ENCODE measurements around the gene SETBP1.
A peak's percentile ranks its signal among the peaks of the same experiment; 100 is the strongest.

Gene SETBP1

DNA sequence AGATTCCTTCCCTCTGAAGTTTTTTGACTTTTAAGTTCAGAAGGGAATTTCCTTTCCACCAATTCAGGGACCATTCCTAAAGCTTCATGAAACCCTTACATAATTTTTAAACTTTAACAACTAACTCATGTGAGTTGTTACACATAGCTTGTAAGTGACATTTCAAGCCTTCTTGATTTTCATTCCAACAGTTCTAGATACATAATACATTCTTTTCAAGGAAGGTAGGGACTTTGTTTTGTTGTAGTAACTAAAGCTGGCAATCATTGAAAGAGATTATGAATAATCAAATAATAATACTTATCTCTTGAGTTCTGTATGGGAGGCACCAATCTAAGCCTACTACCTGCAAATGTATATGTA, 45.4 kb downstream of the SETBP1 start:
- peaks cover 4% of the 10 kb centered on the region for H3K79me2 ChIP-seq (ENCODE audit: control insufficient read depth, insufficient read depth, low read length, poor library complexity)
- no peak overlapping the region for H2BK120ac ChIP-seq (ENCODE audit: insufficient read depth, low read length, poor library complexity)
- no peak overlapping the region for H3K9ac ChIP-seq (ENCODE audit: low read length)
- no peaks in the 10 kb centered on the region for H3K27me3 ChIP-seq (ENCODE audit: insufficient read depth, low read length)
- peaks cover 23 to 32% of the 10 kb centered on the region in 2 experiments for H3K4me1 ChIP-seq (ENCODE audit: control insufficient read depth in 1 of 2, insufficient read depth in 2 of 2, low read length in 2 of 2)
- H3K18ac ChIP-seq (ENCODE audit: low read length) = no peak overlapping the region
- H3K27ac ChIP-seq (ENCODE audit: low read depth, low read length) = no peak overlapping the region
- no peak overlapping the region for H3K4me2 ChIP-seq (ENCODE audit: low read length)
- peaks cover 10% of the 10 kb centered on the region for H3K79me1 ChIP-seq (ENCODE audit: low read length)
- H4K91ac ChIP-seq (ENCODE audit: low read depth, low read length) = no peak overlapping the region
- no peak for DNase-seq
- no peak overlapping the region for H4K12ac ChIP-seq (ENCODE audit: low read depth, low read length)
- H3K14ac ChIP-seq (ENCODE audit: low read length) = no peak overlapping the region
- H3K9me3 ChIP-seq (ENCODE audit: insufficient read depth, low read depth, low read length) = no peaks in the 10 kb centered on the region
- no peak overlapping the region for H3K4ac ChIP-seq (ENCODE audit: low read depth, low read length)
- no peak overlapping the region for H2BK12ac ChIP-seq (ENCODE audit: low read length)
- no peak overlapping the region for H2AFZ ChIP-seq (ENCODE audit: insufficient read depth, low read length, poor library complexity)
- H2BK5ac ChIP-seq (ENCODE audit: low read depth, low read length, poor library complexity) = no peak overlapping the region
- no peak overlapping the region for H3K23ac ChIP-seq (ENCODE audit: low read length)
- H3K4me3 ChIP-seq (ENCODE audit: low read depth, low read length) = no peak overlapping the region
- H2AK5ac ChIP-seq (ENCODE audit: low read length) = no peak overlapping the region
- H3K36me3 ChIP-seq (ENCODE audit: control insufficient read depth in 1 of 2, insufficient read depth in 2 of 2, low read length in 2 of 2) = no peaks in the 10 kb centered on the region
- no peak overlapping the region for H4K8ac ChIP-seq (ENCODE audit: low read depth, low read length)

GRCh38 chr18:44727291-44727690, 46.6 kb downstream of the SETBP1 start:
- peak; percentile 66 to 68 for DNase-seq
- no peak overlapping the region for H3K4me2 ChIP-seq (ENCODE audit: low read length)
- H3K23ac ChIP-seq (ENCODE audit: low read length) = no peak overlapping the region
- H3K79me2 ChIP-seq (ENCODE audit: control insufficient read depth, insufficient read depth, low read length, poor library complexity) = peaks cover 4% of the 10 kb centered on the region
- peaks cover 15% of the 10 kb centered on the region for H3K79me1 ChIP-seq (ENCODE audit: low read length)
- no peaks in the 10 kb centered on the region for H3K36me3 ChIP-seq (ENCODE audit: control insufficient read depth in 1 of 2, insufficient read depth in 2 of 2, low read length in 2 of 2)
- H2BK12ac ChIP-seq (ENCODE audit: low read length) = no peak overlapping the region
- no peak overlapping the region for H3K18ac ChIP-seq (ENCODE audit: low read length)
- no peak overlapping the region for H2BK120ac ChIP-seq (ENCODE audit: insufficient read depth, low read length, poor library complexity)
- no peak overlapping the region for H2AK5ac ChIP-seq (ENCODE audit: low read length)
- no CpG with 5 or more reads among the region's 4 CpGs for WGBS (ENCODE audit: extremely low coverage, insufficient coverage, insufficient read length)
- no peaks in the 10 kb centered on the region for H3K9me3 ChIP-seq (ENCODE audit: insufficient read depth, low read depth, low read length)
- H2BK5ac ChIP-seq (ENCODE audit: low read depth, low read length, poor library complexity) = no peak overlapping the region
- no peak overlapping the region for H2AFZ ChIP-seq (ENCODE audit: insufficient read depth, low read length, poor library complexity)
- no peak overlapping the region for H4K12ac ChIP-seq (ENCODE audit: low read depth, low read length)
- H3K14ac ChIP-seq (ENCODE audit: low read length) = no peak overlapping the region
- H3K27ac ChIP-seq (ENCODE audit: low read depth, low read length) = no peak overlapping the region
- no peak overlapping the region for H3K9ac ChIP-seq (ENCODE audit: low read length)
- no peak overlapping the region for H4K8ac ChIP-seq (ENCODE audit: low read depth, low read length)
- no peak overlapping the region for H3K4me3 ChIP-seq (ENCODE audit: low read depth, low read length)
- H3K4ac ChIP-seq (ENCODE audit: low read depth, low read length) = no peak overlapping the region
- H3K27me3 ChIP-seq (ENCODE audit: insufficient read depth, low read length) = no peaks in the 10 kb centered on the region
- H3K4me1 ChIP-seq (ENCODE audit: control insufficient read depth in 1 of 2, insufficient read depth in 2 of 2, low read length in 2 of 2) = peaks cover 25 to 41% of the 10 kb centered on the region in 2 experiments
- no peak overlapping the region for H4K91ac ChIP-seq (ENCODE audit: low read depth, low read length)

GRCh38 chr18:44729631-44730101, 49.0 kb downstream of the SETBP1 start:
- Histone ChIP-seq H3K79me1 (ENCODE audit: low read length) (peaks cover 22% of the 10 kb centered on the region), H3K14ac (ENCODE audit: low read length) (no peak overlapping the region), H3K79me2 (ENCODE audit: control insufficient read depth, insufficient read depth, low read length, poor library complexity) (peaks cover 9% of the 10 kb centered on the region), H4K8ac (ENCODE audit: low read depth, low read length) (no peak overlapping the region), H3K27ac (ENCODE audit: low read depth, low read length) (peak overlapping the region; percentile 66), H4K91ac (ENCODE audit: low read depth, low read length) (no peak overlapping the region), H3K23ac (ENCODE audit: low read length) (no peak overlapping the region), H3K9me3 (ENCODE audit: insufficient read depth, low read depth, low read length) (no peaks in the 10 kb centered on the region), H3K4me3 (ENCODE audit: low read depth, low read length) (no peak overlapping the region), H2AFZ (ENCODE audit: insufficient read depth, low read length, poor library complexity) (no peak overlapping the region), H3K18ac (ENCODE audit: low read length) (no peak overlapping the region), H2BK5ac (ENCODE audit: low read depth, low read length, poor library complexity) (peak overlapping the region; percentile 42), H3K4ac (ENCODE audit: low read depth, low read length) (no peak overlapping the region), H3K27me3 (ENCODE audit: insufficient read depth, low read length) (no peaks in the 10 kb centered on the region), H4K12ac (ENCODE audit: low read depth, low read length) (no peak overlapping the region), H3K4me1 (ENCODE audit: control insufficient read depth in 1 of 2, insufficient read depth in 2 of 2, low read length in 2 of 2) (peaks cover 29 to 47% of the 10 kb centered on the region in 2 experiments), H2AK5ac (ENCODE audit: low read length) (no peak overlapping the region), H3K4me2 (ENCODE audit: low read length) (no peak overlapping the region), H2BK120ac (ENCODE audit: insufficient read depth, low read length, poor library complexity) (no peak overlapping the region), H3K36me3 (ENCODE audit: control insufficient read depth in 1 of 2, insufficient read depth in 2 of 2, low read length in 2 of 2) (no peaks in the 10 kb centered on the region), H2BK12ac (ENCODE audit: low read length) (no peak overlapping the region), H3K9ac (ENCODE audit: low read length) (no peak overlapping the region)
- WGBS (ENCODE audit: extremely low coverage, insufficient coverage, insufficient read length) = no CpG with 5 or more reads among the region's 5 CpGs
- DNase-seq = peak; percentile 89 to 93

- Histone ChIP-seq H2BK5ac (ENCODE audit: low read depth, low read length, poor library complexity) (peak overlapping the region; percentile 81), H3K27ac (ENCODE audit: low read depth, low read length) (peak overlapping the region; percentile 85), H2AK5ac (ENCODE audit: low read length) (peak overlapping the region; percentile 96), H3K4me1 (ENCODE audit: control insufficient read depth in 1 of 2, insufficient read depth in 2 of 2, low read length in 2 of 2) (peaks cover 24 to 39% of the 10 kb centered on the region in 2 experiments), H3K4me2 (ENCODE audit: low read length) (peak overlapping the region; percentile 17), H3K9ac (ENCODE audit: low read length) (no peak overlapping the region), H3K14ac (ENCODE audit: low read length) (peak overlapping the region; percentile 76), H3K79me1 (ENCODE audit: low read length) (peaks cover 22% of the 10 kb centered on the region), H2BK120ac (ENCODE audit: insufficient read depth, low read length, poor library complexity) (peak overlapping the region; percentile 83), H4K12ac (ENCODE audit: low read depth, low read length) (peak overlapping the region; percentile 8), H3K4me3 (ENCODE audit: low read depth, low read length) (no peak overlapping the region), H3K18ac (ENCODE audit: low read length) (peak overlapping the region; percentile 85), H2BK12ac (ENCODE audit: low read length) (peak overlapping the region; percentile 91), H3K4ac (ENCODE audit: low read depth, low read length) (peak overlapping the region; percentile 50), H2AFZ (ENCODE audit: insufficient read depth, low read length, poor library complexity) (peak overlapping the region; percentile 10), H3K23ac (ENCODE audit: low read length) (peak overlapping the region; percentile 19), H3K36me3 (ENCODE audit: control insufficient read depth in 1 of 2, insufficient read depth in 2 of 2, low read length in 2 of 2) (no peaks in the 10 kb centered on the region), H3K9me3 (ENCODE audit: insufficient read depth, low read depth, low read length) (no peaks in the 10 kb centered on the region), H4K91ac (ENCODE audit: low read depth, low read length) (peak overlapping the region; percentile 87), H3K27me3 (ENCODE audit: insufficient read depth, low read length) (no peaks in the 10 kb centered on the region), H4K8ac (ENCODE audit: low read depth, low read length) (peak overlapping the region; percentile 64), H3K79me2 (ENCODE audit: control insufficient read depth, insufficient read depth, low read length, poor library complexity) (peaks cover 9% of the 10 kb centered on the region)
- DNase-seq = no peak
- WGBS (ENCODE audit: extremely low coverage, insufficient coverage, insufficient read length) = no CpG with 5 or more reads among the region's 7 CpGs
These were observed 50.3 kb downstream of the SETBP1 start for GRCh38 chr18:44730803-44731529.
